Skeletal muscle satellite cell (primary cell): ENCODE data around the gene ANKRD34B.
A peak's percentile ranks its signal among the peaks of the same experiment; 100 is the strongest.

Source experiments
- H3K27me3 ChIP-seq: 2 replicates; pipeline ENCODE4 v1.7.0; 2013; ENCODE audit warnings: low read length; ENCODE audit not compliant: control insufficient read depth, insufficient read depth
- H3K36me3 ChIP-seq: 2 replicates; pipeline ENCODE4 v1.7.0; 2013; ENCODE audit warnings: mild to moderate bottlenecking, control low read depth, low read length; ENCODE audit not compliant: insufficient read depth
- H3K4me1 ChIP-seq: 2 replicates; pipeline ENCODE4 v1.7.0; 2013; ENCODE audit warnings: low read length; ENCODE audit not compliant: control insufficient read depth, insufficient read depth
- H3K4me2 ChIP-seq: 2 replicates; pipeline ENCODE4 v1.7.0; 2013; ENCODE audit warnings: mild to moderate bottlenecking, low read length
- H3K4me3 ChIP-seq: 2 replicates; pipeline ENCODE4 v1.7.0; 2013; ENCODE audit warnings: low read length
- H3K9ac ChIP-seq: 2 replicates; pipeline ENCODE4 v1.7.0; 2013; ENCODE audit warnings: mild to moderate bottlenecking, low read depth, low read length, moderate library complexity
- H3K9me3 ChIP-seq: replicated peaks from 2 replicates; pipeline ENCODE4 v1.7.0; 2013; ENCODE audit warnings: mild to moderate bottlenecking, control low read depth, low read length

The ANKRD34B gene

DNA sequence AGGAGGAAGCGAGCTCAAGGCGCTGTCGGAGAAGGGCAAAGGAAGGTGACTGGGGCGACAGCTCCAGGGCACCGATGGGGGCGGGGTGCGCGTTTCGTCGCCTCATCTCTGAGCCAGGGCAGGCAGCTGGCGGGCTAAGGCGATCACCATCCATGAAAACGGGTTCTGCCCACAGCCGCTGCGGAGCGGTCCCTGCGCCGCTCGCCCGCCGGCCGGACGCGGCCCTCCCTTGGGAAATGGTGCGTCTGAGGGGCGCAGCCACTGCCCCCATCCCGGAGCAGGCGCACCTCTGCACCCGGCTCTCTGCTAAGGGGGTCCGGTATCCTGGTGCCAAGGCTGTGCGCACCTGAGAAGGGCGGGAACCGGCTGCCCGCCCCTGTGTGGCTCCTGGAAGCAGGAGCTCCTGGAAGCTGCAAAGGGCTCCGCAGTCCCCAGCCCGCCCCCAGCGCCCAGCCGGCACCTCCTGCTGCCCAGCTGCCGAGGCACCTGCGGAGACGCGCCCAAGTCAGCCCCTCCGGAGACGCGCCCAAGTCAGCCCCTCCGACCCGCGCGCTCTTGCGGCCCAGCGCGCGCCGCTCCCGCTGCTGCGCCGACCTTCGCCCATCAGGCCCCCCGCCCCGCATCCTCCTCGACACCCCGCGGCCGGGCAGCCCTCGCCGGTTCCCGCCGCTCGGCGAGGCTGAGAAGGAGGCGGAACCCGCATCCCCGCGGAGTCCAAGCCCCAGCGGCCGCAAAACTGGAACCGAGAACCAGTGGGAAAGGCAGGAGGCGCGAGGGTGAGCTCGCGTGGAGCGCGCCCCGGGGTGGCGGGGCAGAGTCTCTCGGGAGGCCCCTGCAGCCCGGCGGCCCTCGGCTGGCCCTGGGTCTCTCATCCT, 757 bp downstream of the ANKRD34B start:
- no peaks in the 10 kb centered on the region for H3K36me3 ChIP-seq
- H3K4me2 ChIP-seq = peak overlapping the region; percentile 75
- no peak overlapping the region for H3K9ac ChIP-seq
- peaks cover 11% of the 10 kb centered on the region for H3K4me1 ChIP-seq
- H3K9me3 ChIP-seq = no peaks in the 10 kb centered on the region
- H3K27me3 ChIP-seq = peaks cover 70% of the 10 kb centered on the region
- H3K4me3 ChIP-seq = peak overlapping the region; percentile 61

DNA sequence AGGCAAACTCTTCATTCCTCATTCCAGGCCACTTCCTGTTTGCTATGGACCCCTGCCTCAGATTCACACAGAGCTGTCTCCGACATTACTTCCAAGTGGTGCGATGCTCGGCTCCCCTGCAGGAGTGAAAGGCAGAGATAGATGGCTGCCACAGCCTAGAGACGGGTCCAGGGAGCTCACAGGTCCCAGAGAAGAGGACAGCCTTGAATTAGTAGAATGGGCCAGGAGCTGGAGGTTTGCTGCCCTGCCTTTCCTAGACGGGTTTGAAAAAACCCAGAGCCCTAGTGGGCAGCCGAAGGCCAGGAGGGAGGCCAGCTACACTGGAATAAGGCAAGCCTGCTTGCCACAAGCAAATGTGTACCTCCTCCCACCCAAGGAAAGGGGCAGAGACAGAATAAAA, 1.8 kb downstream of the ANKRD34B start:
- Histone ChIP-seq H3K9me3 (no peaks in the 10 kb centered on the region), H3K9ac (no peak overlapping the region), H3K27me3 (peaks cover 73% of the 10 kb centered on the region), H3K4me3 (no peak overlapping the region), H3K4me1 (peaks cover 11% of the 10 kb centered on the region), H3K4me2 (no peak overlapping the region), H3K36me3 (no peaks in the 10 kb centered on the region)

DNA sequence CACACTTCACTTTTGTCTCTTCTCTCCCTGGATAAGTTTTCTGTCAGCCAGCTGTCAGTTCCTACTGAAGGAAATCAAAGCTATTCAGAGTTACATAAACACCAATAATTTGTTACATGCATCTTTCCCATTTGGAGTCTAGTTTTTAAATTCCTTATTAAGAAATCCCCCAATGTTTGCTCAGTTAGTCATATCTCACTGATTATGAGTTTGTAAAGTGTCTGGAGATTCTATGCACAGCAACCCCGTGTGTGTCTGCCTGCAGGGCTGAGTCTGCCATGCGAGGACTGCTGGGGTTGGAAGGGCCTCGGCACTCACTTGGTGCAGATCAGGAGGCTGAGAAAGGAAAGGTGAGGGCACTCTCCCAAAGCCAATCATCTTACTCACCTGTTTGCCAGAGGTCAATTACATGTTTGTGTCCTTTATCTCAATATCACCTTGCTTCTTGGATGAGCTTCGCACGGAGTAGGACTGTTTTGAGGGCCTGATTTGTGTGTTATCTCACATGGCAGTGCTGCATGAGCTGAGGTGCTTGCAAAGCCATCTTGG, 3.3 kb downstream of the ANKRD34B start:
- no peak overlapping the region for H3K4me3 ChIP-seq
- H3K27me3 ChIP-seq = peaks cover 73% of the 10 kb centered on the region
- no peaks in the 10 kb centered on the region for H3K9me3 ChIP-seq
- H3K4me1 ChIP-seq = peaks cover 11% of the 10 kb centered on the region
- no peaks in the 10 kb centered on the region for H3K36me3 ChIP-seq
- H3K4me2 ChIP-seq = no peak overlapping the region
- H3K9ac ChIP-seq = no peak overlapping the region

DNA sequence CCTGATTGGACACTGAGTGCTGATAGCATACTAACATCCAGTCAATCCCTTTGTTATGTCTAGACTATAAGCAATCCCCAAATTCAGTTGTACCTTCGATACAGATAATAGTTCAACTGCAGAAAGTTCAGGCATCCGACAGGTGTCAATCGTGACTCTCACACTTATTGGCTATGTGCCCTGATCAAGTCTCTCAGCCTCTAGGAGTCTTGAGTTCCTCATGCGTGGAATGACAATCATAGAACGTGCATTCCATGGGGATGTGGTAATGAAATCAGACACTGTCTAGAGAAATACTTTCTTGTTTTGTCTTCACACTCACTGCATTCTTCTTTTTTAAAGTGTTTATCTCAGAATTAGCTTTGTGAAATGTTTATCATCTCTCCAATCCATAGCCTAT, 4.8 kb downstream of the ANKRD34B start:
- Histone ChIP-seq H3K4me1 (peaks cover 9% of the 10 kb centered on the region), H3K4me3 (no peak overlapping the region), H3K9ac (no peak overlapping the region), H3K9me3 (no peaks in the 10 kb centered on the region), H3K36me3 (no peaks in the 10 kb centered on the region), H3K27me3 (peaks cover 69% of the 10 kb centered on the region), H3K4me2 (no peak overlapping the region)

DNA sequence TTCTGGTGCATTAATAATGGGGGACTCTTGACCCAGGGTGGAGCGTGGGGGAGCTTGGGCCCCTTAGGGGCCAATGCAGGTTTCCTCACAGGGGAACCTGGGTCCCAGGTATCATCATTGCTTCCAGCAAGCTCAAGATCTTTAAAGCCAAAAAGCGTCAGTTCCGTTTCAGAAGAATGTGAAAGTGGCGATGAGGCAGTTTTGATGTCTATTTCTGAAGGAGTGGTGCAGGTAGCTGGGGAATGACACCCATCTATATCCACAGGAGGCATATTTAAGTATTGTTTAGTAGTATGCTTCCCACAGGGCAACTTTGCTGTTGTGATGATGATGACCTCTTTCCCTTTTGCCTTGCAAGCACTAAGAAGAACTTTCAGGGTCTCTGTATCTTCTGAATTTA, 10.8 kb downstream of the ANKRD34B start:
- H3K4me3 ChIP-seq = no peak overlapping the region
- H3K36me3 ChIP-seq = no peaks in the 10 kb centered on the region
- no peaks in the 10 kb centered on the region for H3K4me1 ChIP-seq
- peaks cover 55% of the 10 kb centered on the region for H3K27me3 ChIP-seq
- H3K9me3 ChIP-seq = no peaks in the 10 kb centered on the region
- H3K9ac ChIP-seq = no peak overlapping the region
- no peak overlapping the region for H3K4me2 ChIP-seq

DNA sequence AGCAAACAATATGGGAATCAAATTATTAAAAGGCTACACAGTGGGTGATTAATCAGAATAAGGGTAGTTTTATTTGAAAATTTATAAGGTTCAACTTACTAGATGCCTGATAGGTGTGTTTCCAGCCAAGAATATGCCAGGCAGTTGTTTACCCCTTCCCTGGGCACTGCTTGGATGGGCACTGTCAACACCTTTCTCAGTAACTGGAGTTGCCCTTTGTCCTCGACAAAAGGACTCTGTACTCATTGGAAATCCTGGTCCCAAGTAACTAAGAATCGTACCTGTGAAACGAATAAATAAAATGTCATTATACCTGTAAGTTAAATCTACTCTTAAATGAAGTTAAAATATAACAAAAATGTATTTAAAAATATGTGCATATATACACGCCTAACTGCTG, 15.0 kb downstream of the ANKRD34B start:
- H3K4me2 ChIP-seq = no peak overlapping the region
- H3K27me3 ChIP-seq = peaks cover 37% of the 10 kb centered on the region

DNA sequence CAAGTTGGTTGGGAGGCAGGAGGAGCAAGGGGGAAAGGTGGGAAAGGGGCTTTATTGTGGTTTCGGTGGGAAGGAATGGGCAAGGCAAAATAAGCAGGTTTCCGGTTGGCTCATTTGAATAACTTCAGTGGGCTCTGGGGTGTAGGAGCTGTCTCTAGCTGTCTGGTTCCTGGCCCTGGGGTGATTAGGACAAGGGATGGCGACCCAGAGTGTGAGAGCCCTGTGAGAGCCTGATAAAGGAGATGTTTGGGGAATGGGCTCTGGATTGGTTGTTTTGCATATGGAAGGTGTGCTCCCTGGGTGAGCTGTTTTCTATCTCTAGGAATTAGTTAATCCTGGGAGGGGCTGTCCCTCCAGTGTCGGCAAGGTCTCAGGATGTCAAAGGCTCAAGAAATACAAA, 15.4 kb downstream of the ANKRD34B start:
- Histone ChIP-seq H3K9me3 (no peaks in the 10 kb centered on the region), H3K27me3 (peaks cover 34% of the 10 kb centered on the region), H3K9ac (no peak overlapping the region), H3K4me2 (no peak overlapping the region), H3K4me1 (no peaks in the 10 kb centered on the region), H3K4me3 (no peak overlapping the region), H3K36me3 (no peaks in the 10 kb centered on the region)

More for the DNA sequence above, 15.0 kb downstream of the ANKRD34B start:
- Histone ChIP-seq H3K9me3 (no peaks in the 10 kb centered on the region), H3K9ac (no peak overlapping the region), H3K4me1 (no peaks in the 10 kb centered on the region), H3K36me3 (no peaks in the 10 kb centered on the region), H3K4me3 (no peak overlapping the region)

DNA sequence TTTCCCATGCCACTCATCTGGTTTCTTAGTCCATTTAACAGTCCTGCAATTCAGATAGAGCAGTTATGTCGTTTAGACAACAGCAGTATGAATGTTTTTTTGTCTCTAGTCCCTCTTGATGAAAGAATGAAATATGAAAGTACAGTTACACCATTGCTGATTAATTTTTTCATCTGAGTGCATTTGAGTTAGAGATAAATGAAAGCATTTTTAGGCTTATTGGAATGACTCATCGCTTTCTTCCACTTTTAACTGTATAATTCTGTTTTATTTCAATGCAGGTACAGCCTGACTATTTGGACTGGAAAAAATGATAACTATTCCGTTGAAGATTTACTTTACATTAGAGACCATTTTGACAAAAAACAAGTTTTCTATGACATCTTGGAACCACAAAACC, 28.7 kb downstream of the ANKRD34B start:
- H3K4me3 ChIP-seq = no peak overlapping the region

DNA sequence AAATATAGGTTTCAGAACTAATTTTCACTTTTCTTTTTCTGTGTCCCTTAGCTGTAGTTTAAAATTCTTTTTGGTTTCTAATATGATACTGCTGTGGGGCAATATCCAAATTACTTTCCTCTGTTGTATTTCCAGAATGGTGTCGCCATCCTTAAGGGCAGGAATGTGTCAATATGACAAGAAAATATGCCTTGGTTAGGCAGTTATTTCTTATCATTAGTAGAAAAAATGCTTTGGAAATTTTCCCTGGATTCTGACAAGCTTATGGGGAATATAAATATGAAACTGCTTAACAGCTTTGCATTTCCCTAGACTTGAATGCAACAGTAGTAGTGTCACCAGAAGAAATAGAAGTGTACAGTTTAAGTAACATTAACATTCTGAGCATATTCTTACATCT, 29.4 kb downstream of the ANKRD34B start:
- H3K9ac ChIP-seq = no peak overlapping the region
- no peaks in the 10 kb centered on the region for H3K9me3 ChIP-seq
- no peaks in the 10 kb centered on the region for H3K4me1 ChIP-seq
- H3K4me3 ChIP-seq = no peak overlapping the region
- no peak overlapping the region for H3K4me2 ChIP-seq
- no peaks in the 10 kb centered on the region for H3K27me3 ChIP-seq
- no peaks in the 10 kb centered on the region for H3K36me3 ChIP-seq

More for the DNA sequence above, 28.7 kb downstream of the ANKRD34B start:
- H3K9ac ChIP-seq = no peak overlapping the region
- H3K4me2 ChIP-seq = no peak overlapping the region
- no peaks in the 10 kb centered on the region for H3K9me3 ChIP-seq
- no peaks in the 10 kb centered on the region for H3K27me3 ChIP-seq
- no peaks in the 10 kb centered on the region for H3K4me1 ChIP-seq
- no peaks in the 10 kb centered on the region for H3K36me3 ChIP-seq

DNA sequence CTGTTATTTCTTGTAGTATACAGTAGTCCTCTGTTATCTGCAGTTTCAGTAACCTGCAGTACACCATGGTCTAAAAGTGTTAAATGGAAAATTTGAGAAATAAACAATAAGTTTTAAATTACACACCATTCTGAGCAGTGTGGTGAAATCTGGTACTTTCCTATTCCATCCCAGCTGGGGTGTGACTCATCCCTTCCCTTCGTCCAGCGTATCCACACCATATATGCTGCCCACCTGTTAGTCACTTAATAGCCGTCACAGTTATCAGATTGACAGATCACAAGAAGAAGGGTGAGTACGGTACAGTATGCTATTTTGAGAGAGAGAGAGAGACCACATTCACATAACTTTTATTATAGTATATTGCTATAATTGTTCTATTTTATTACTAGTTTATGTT, 53.3 kb downstream of the ANKRD34B start:
- H3K4me1 ChIP-seq = peaks cover 3% of the 10 kb centered on the region
- no peaks in the 10 kb centered on the region for H3K9me3 ChIP-seq
- H3K4me2 ChIP-seq = no peak overlapping the region
- H3K9ac ChIP-seq = no peak overlapping the region
- H3K36me3 ChIP-seq = no peaks in the 10 kb centered on the region
- no peak overlapping the region for H3K4me3 ChIP-seq
- no peaks in the 10 kb centered on the region for H3K27me3 ChIP-seq

DNA sequence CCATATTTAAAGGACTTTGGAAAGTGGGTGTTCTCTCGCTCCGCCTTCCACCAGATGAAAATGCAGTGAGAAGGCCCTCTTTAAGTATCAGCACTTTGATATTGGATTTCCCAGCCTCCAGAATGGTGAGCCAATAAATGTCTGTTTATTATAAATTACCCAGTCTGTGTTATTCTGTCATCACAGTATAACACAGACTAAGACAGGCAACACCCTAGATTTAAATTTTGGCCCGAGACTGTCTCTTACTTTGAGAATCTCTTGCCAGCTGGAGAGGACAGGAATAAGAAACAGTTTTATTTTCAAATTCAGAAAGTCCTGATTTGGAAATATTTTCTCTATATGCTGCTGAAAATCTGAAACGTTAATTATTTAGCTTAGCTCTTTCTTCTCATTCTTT, 60.7 kb downstream of the ANKRD34B start:
- no peak overlapping the region for H3K4me3 ChIP-seq
- no peaks in the 10 kb centered on the region for H3K27me3 ChIP-seq

DNA sequence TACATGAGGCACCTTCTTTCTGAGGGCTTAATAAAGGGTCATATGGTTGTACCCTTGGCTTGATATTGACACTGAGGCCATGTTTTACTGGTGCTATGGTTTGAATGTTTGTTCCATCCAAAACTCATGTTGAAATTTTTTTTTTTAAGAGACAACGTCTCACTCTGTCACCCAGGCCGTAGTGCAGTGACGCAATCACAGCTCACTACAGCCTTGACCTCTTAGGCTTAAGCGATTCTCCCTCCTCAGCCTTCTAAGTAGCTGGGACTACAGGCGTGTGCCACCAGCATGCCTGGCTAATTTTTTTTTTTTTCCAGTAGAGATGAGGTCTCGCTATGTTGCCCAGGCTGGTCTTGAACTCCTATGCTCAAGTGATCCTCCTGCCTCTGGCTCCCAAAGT, 61.2 kb downstream of the ANKRD34B start:
- Histone ChIP-seq H3K36me3 (no peaks in the 10 kb centered on the region), H3K9ac (no peak overlapping the region), H3K4me3 (no peak overlapping the region), H3K4me2 (no peak overlapping the region), H3K4me1 (no peaks in the 10 kb centered on the region), H3K27me3 (no peaks in the 10 kb centered on the region), H3K9me3 (no peaks in the 10 kb centered on the region)

More for the DNA sequence above, 60.7 kb downstream of the ANKRD34B start:
- no peak overlapping the region for H3K4me2 ChIP-seq
- no peaks in the 10 kb centered on the region for H3K36me3 ChIP-seq
- H3K9me3 ChIP-seq = no peaks in the 10 kb centered on the region
- H3K9ac ChIP-seq = no peak overlapping the region
- H3K4me1 ChIP-seq = no peaks in the 10 kb centered on the region
